Hematopoietic multipotent progenitor cell treated with erythropoietin and hydrocortisone succinate and interleukin-3 and kit ligand, for 8 days (in vitro differentiated cells): ENCODE measurements around the gene CHRM5.
"Not testable (repeated sequence)": the region's sequence is repeated elsewhere in the genome, so short reads cannot be mapped to it uniquely, and the experiment has no call there.

ENCODE experiments used
- DNase-seq: peaks from one replicate; pipeline ENCODE4 v3.0.0-alpha.2; 2015

Gene CHRM5

GRCh38 chr15:34043813-34044212, 75.5 kb downstream of the CHRM5 start:
- DNase-seq, result no peak

GRCh38 chr15:34046471-34047145, 78.3 kb downstream of the CHRM5 start:
- DNase-seq, result no peak

GRCh38 chr15:34047893-34048775, 79.8 kb downstream of the CHRM5 start:
- no peak for DNase-seq

GRCh38 chr15:34049112-34049511, 80.8 kb downstream of the CHRM5 start:
- DNase-seq, result no peak

- not testable (repeated sequence) for DNase-seq
Measured at GRCh38 chr15:34050385-34050784, 82.1 kb downstream of the CHRM5 start.

- no peak for DNase-seq
Measured at GRCh38 chr15:34054081-34054707, 85.9 kb downstream of the CHRM5 start.

- DNase-seq, result no peak
Measured at GRCh38 chr15:34055868-34056595, 87.7 kb downstream of the CHRM5 start.

- no peak for DNase-seq
Measured at GRCh38 chr15:34056911-34057310, 88.6 kb downstream of the CHRM5 start.

- no peak for DNase-seq
Measured at GRCh38 chr15:34059476-34059875, 91.2 kb downstream of the CHRM5 start.

- DNase-seq, result no peak
Measured at GRCh38 chr15:34059946-34060345, 91.6 kb downstream of the CHRM5 start.

GRCh38 chr15:34064438-34064837, 96.1 kb downstream of the CHRM5 start:
- DNase-seq, result no peak

GRCh38 chr15:34065261-34065660, 97.0 kb downstream of the CHRM5 start:
- DNase-seq, result no peak

- no peak for DNase-seq
Measured at GRCh38 chr15:34065941-34066340, 97.6 kb downstream of the CHRM5 start.

GRCh38 chr15:34070003-34070402, 101.7 kb downstream of the CHRM5 start:
- DNase-seq, result no peak

- peak; percentile 45 for DNase-seq
Measured at GRCh38 chr15:34076785-34077184, 108.5 kb downstream of the CHRM5 start.

- no peak for DNase-seq
Measured at GRCh38 chr15:34078900-34079299, 110.6 kb downstream of the CHRM5 start.

GRCh38 chr15:34079904-34080303, 111.6 kb downstream of the CHRM5 start:
- DNase-seq, result peak; percentile 31

- no peak for DNase-seq
Measured at GRCh38 chr15:34084086-34084485, 115.8 kb downstream of the CHRM5 start.

GRCh38 chr15:34085746-34086145, 117.4 kb downstream of the CHRM5 start:
- DNase-seq, result no peak

GRCh38 chr15:34099914-34100313, 131.6 kb downstream of the CHRM5 start:
- no peak for DNase-seq

- DNase-seq, result peak; percentile 99
Measured at GRCh38 chr15:34101366-34102174, 133.3 kb downstream of the CHRM5 start, which contains the start of the genes EMC7 and PGBD4. Gene EMC7 (minus strand): TSS chr15:34101862. CDS start chr15:34101839, 23 bp downstream. Gene PGBD4 (plus strand): TSS chr15:34102083. CDS start chr15:34102532, 449 bp downstream.
